A673 (cell line): ENCODE results near the gene HELZ. TPM values are rescaled to one million over a fixed set of nuclear protein-coding genes. Genes with fewer than 3 reads are reported as not detected.

Experiments used
- BruUV-seq: library from RNA; stranded (reverse); fragments of 400-500 nt; replicated peaks from 2 replicates; lab custom pipeline; 2021; lab: Mats Ljungman, UMichigan
- CTCF ChIA-PET: fragments of 300-600 bp; sonication (Branson Sonifier 250); formaldehyde crosslinking; loops from one replicate; lab custom pipeline; 2022; ENCODE audit warnings: antibody characterized with exemption; lab: Charles Lee
- POLR2A ChIA-PET: fragments of 300-600 bp; sonication (Branson Sonifier 250); formaldehyde crosslinking; loops from one replicate; lab custom pipeline; 2022; ENCODE audit warnings: antibody characterized with exemption; ENCODE audit not compliant: low non-redundant PET; lab: Charles Lee
- DNase-seq: peaks from one replicate; pipeline ENCODE4 v3.0.0-alpha.2; 2015; ENCODE audit warnings: low spot score
- H3K27ac ChIP-seq: fragments of 200-600 bp; sonication (generic); 2 replicates; pipeline ENCODE4 v1.5.1; 2016; ENCODE audit warnings: mixed run types, low read depth, mild to moderate bottlenecking, mixed read lengths, antibody characterized with exemption, low read length; ENCODE audit not compliant: poor library complexity, severe bottlenecking
- H3K27me3 ChIP-seq: fragments of 200-600 bp; sonication (generic); replicated peaks from 2 replicates; pipeline ENCODE4 v1.6.1; 2017; ENCODE audit warnings: mixed run types, low read depth, mild to moderate bottlenecking, mixed read lengths, antibody characterized with exemption, low read length; ENCODE audit not compliant: insufficient read depth, poor library complexity
- H3K36me3 ChIP-seq: fragments of 200-600 bp; sonication (generic); 2 replicates; pipeline ENCODE4 v1.6.1; 2016; ENCODE audit warnings: mixed run types, mild to moderate bottlenecking, mixed read lengths, antibody characterized with exemption, low read length; ENCODE audit not compliant: insufficient read depth, poor library complexity, severe bottlenecking
- H3K4me1 ChIP-seq: fragments of 200-600 bp; sonication (generic); 2 replicates; pipeline ENCODE4 v1.6.1; 2017; ENCODE audit warnings: mixed run types, mild to moderate bottlenecking, mixed read lengths, antibody characterized with exemption, low read length; ENCODE audit not compliant: insufficient read depth, poor library complexity, severe bottlenecking
- H3K4me3 ChIP-seq: fragments of 200-600 bp; sonication (generic); 2 replicates; pipeline ENCODE4 v1.5.1; 2016; ENCODE audit warnings: low read depth, mixed run types, mild to moderate bottlenecking, mixed read lengths, low read length; ENCODE audit not compliant: poor library complexity, severe bottlenecking
- H3K9me3 ChIP-seq: fragments of 200-600 bp; sonication (generic); 2 replicates; pipeline ENCODE4 v1.6.1; 2016; ENCODE audit warnings: mixed run types, low read depth, mild to moderate bottlenecking, mixed read lengths, antibody characterized with exemption, low read length; ENCODE audit not compliant: poor library complexity, severe bottlenecking
- CTCF ChIP-seq: fragments of 300-800, 200-600 bp; sonication (generic); conservative IDR thresholded peaks from 2 replicates; pipeline ENCODE4 v1.5.1; 2017; ENCODE audit warnings: low read depth, mild to moderate bottlenecking, antibody characterized with exemption, low read length, moderate library complexity, mixed read lengths
- EZH2 ChIP-seq: fragments of 200-600 bp; sonication (generic); IDR thresholded peaks from 2 replicates; pipeline ENCODE4 v1.6.1; 2017; ENCODE audit warnings: borderline replicate concordance, low read depth, mild to moderate bottlenecking, mixed read lengths, antibody characterized with exemption, low read length; ENCODE audit not compliant: poor library complexity, severe bottlenecking
- intact Hi-C: fragments of 100-400 bp; cut with micrococcal nuclease; formaldehyde crosslinking; loops from one replicate; pipeline ENCODE4 v1.10.0; 2022; ENCODE audit not compliant: unreplicated experiment
- total RNA-seq: library from RNA; stranded (reverse); gene quantifications from 2 replicates; pipeline ENCODE4 v1.2.3, GENCODE V29; 2021

The HELZ gene
- total RNA-seq, 1 experiment from 2014 or later: 57.3 TPM

GRCh38 chr17:67032382-67032781, 212.6 kb downstream of the HELZ start:
- CTCF ChIA-PET: interaction anchor here (0.5 kb wide), 1 partner anchor 265 kb away, joined by 4 read pairs; no protein-coding TSS in a partner anchor
- intact Hi-C loops: no loop called here
- no peak overlapping the region for H3K27ac ChIP-seq
- no peaks in the 10 kb centered on the region for H3K4me1 ChIP-seq
- no peak overlapping the region for H3K4me3 ChIP-seq
- TF ChIP-seq CTCF (no peak), EZH2 (no peak)
- H3K9me3 ChIP-seq: no peaks in the 10 kb centered on the region
- BruUV-seq: no TSS peak
- no peak for DNase-seq
- no peaks in the 10 kb centered on the region for H3K36me3 ChIP-seq
- H3K27me3 ChIP-seq: no peaks in the 10 kb centered on the region
- POLR2A ChIA-PET: no interaction called here

GRCh38 chr17:67030641-67031040, 214.4 kb downstream of the HELZ start:
- no peaks in the 10 kb centered on the region for H3K27me3 ChIP-seq
- no peaks in the 10 kb centered on the region for H3K9me3 ChIP-seq
- intact Hi-C loops: no loop called here
- H3K4me1 ChIP-seq: no peaks in the 10 kb centered on the region
- POLR2A ChIA-PET: no interaction called here
- no peak overlapping the region for H3K4me3 ChIP-seq
- TF ChIP-seq EZH2 (no peak), CTCF (no peak)
- H3K36me3 ChIP-seq: no peaks in the 10 kb centered on the region
- BruUV-seq: no TSS peak
- CTCF ChIA-PET: no interaction called here
- no peak for DNase-seq
- H3K27ac ChIP-seq: no peak overlapping the region

GRCh38 chr17:67027031-67027628, 217.9 kb downstream of the HELZ start:
- no peak overlapping the region for H3K4me3 ChIP-seq
- H3K27me3 ChIP-seq: no peaks in the 10 kb centered on the region
- no TSS peak for BruUV-seq
- H3K36me3 ChIP-seq: no peaks in the 10 kb centered on the region
- H3K4me1 ChIP-seq: no peaks in the 10 kb centered on the region
- CTCF ChIA-PET: no interaction called here
- DNase-seq: no peak
- H3K27ac ChIP-seq: no peak overlapping the region
- intact Hi-C loops: no loop called here
- TF ChIP-seq CTCF (no peak), EZH2 (no peak)
- no peaks in the 10 kb centered on the region for H3K9me3 ChIP-seq
- POLR2A ChIA-PET: no interaction called here
